SU-DHL-6 (cell line): ENCODE results near the gene REXO1.

Experiments used
- EZH2phosphoT487 ChIP-seq: fragments of 200-600 bp; sonication (generic), shearing (Covaris generic); conservative IDR thresholded peaks from 2 replicates; pipeline ENCODE4 v1.6.1; 2018; ENCODE audit warnings: mild to moderate bottlenecking, antibody characterized with exemption, low read length, moderate library complexity, mixed read lengths
- TF ChIP-seq, protein P1 (sequence below): fragments of 200-600 bp; sonication (generic); IDR thresholded peaks from one replicate; pipeline ENCODE4 v1.5.1; 2017; ENCODE audit warnings: antibody characterized with exemption, mild to moderate bottlenecking, low read length, moderate library complexity; ENCODE audit not compliant: insufficient read depth, poor library complexity, severe bottlenecking

DNA sequence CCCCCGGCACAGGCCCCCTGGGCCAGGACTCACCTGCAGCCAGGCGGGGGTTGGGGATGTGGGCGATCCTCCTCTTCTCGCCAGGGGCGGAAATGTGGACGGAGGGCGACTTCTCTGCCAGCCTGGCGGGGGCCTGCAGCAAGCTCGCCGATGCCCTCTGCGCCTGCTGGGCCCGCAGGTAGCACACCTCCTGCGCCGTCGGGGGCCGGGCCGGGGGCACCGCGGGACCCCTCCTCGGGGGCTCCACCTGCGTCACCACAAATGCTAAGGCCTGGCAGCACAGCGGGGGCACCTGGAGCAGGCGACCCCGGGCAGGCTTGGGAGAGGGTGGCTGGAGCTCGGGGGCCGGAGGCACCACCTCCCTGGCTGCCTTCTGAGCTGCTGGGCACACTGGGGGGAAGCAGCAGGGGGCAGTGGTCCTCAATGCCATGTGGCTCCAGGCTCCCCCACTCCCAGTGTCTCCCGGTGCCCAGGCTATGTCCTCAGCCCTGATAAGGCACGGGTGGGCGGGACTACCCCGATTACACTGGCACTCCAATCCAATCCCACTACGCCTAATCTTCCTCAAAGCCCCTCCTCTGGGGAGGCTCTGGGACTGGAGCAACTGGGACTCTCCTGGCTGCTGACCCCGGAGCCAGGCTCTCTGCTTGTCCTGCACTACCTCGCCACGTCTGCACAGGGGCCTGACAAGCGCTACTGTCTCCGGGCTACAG lies 24.6 kb downstream of the REXO1 start:
- TF ChIP-seq, protein P1, sequence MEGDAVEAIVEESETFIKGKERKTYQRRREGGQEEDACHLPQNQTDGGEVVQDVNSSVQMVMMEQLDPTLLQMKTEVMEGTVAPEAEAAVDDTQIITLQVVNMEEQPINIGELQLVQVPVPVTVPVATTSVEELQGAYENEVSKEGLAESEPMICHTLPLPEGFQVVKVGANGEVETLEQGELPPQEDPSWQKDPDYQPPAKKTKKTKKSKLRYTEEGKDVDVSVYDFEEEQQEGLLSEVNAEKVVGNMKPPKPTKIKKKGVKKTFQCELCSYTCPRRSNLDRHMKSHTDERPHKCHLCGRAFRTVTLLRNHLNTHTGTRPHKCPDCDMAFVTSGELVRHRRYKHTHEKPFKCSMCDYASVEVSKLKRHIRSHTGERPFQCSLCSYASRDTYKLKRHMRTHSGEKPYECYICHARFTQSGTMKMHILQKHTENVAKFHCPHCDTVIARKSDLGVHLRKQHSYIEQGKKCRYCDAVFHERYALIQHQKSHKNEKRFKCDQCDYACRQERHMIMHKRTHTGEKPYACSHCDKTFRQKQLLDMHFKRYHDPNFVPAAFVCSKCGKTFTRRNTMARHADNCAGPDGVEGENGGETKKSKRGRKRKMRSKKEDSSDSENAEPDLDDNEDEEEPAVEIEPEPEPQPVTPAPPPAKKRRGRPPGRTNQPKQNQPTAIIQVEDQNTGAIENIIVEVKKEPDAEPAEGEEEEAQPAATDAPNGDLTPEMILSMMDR, result no peak
- no peak for TF ChIP-seq EZH2phosphoT487
